Measurements from ENCODE around the gene CACNA2D3.
"Not testable (repeated sequence)": the region's sequence is repeated elsewhere in the genome, so short reads cannot be mapped to it uniquely, and the experiment has no call there.

Gene CACNA2D3

DNA sequence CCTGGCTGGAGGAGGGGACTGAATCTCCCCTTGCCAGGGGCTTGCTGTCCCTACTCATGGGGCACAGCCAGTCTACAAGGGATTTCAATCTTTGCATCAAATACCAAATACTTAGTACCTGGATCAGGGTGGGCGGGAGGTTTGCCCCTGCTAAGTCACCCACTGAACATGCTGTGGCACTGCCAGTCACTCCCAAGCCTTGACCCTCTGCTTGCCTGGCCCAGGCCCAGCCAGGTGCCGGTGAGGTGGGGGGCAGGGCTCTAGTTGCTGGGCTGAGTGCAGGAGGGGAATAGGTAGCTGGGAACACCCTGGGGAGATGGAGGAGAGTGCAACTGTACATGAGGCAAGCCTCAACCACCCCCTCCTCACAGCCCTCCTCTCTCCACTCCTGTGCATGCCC lies 941.8 kb downstream of the CACNA2D3 start:
- DNase-seq: no peak

DNA sequence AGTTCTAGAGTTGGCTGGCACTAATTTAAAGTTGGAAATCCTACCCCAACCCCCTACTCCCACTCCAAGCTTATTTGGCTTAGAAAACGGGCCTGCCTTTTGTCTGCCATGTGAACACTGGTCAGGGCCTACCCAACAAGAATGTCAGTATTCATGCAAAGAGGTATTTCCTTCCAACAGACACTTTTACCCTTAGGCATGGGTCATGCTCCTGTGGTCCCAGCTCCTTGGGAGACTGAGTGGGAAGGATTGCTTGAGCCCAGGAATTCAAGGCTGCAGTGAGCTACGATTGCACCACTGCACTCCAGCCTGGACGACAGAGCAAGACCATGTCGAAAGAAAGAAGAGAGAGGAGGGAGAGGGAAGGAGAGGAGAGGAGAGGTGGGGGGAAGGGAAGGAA lies 943.0 kb downstream of the CACNA2D3 start:
- no peak for DNase-seq

DNA sequence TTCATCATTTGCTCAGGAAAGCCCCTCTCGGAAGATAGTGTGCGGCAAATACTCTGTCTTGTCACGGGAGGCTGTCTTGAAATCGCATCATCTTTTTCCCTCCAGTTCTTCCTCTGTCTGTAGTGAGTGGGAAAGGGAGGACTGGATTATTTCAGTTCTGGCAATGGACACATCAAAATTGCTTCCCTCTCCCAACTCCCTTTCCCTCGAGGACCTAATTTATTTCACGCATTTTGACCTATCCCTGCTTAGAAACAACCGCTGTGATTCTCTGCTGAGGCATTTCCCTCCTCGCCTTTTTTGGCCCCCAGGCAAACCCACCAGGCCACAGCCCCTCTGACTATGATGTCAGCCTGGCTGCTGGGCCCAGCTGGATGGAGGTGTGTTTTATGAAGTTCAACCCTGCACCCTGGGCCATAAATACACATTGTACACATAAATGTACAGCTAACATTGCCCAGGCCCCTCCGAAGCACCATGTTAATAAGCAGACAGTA lies 944.2 kb downstream of the CACNA2D3 start:
- no peak for DNase-seq

DNA sequence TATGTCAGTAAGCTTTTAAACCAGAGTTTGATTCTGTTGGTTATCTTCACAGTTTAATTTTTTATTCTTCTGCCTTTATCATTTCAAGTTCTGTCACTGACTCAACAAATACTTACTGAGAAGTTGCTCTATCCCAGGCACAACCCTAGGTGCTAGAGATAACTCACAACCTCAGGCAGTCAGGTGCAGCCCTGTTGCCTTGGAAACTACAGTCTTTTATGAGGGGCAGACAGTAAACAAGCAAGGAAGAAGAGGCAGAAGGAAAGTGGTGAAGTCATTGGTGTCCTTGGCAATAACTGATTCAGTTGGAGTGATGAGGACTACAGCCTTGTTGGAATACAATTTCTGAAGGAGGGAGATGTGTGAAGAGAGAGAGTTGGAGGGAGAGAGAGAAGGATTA lies 947.6 kb downstream of the CACNA2D3 start:
- no peak for DNase-seq

DNA sequence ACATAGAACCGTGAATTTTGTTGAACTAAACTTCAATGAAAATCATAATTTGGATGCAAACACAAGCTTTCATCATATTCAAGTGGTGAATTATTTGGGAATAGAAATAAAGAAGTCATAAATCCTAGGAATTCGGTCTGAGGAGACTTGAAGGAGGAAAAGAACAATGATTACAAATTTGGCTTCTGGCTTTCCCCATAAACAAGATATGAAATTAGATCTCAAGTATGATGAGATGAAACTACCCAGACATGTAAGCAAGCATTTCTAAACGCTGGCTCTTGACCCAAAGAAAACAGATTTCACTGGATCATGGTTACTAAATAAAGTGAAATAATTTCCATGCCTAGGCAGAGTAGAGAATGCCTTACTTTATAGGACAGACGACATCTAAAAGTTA lies 952.4 kb downstream of the CACNA2D3 start:
- DNase-seq: no peak

DNA sequence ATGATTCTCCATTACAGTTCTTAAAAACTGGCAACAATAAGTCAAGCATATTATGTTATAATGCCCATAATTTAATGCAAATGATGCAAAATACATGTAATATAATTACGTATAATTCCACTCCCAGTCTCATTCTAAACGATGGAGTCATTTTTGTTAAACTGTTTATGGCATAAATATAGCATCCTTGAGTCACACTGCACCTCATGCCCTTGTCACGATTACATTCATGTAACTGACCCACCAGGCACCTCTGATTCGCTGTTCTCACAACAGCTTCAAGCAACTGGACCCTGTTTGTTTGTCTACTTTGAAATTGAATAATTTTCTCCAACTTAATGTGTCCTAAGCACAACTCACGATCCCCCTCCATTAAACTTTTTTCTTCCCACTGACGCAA lies 953.5 kb downstream of the CACNA2D3 start:
- no peak for DNase-seq

DNA sequence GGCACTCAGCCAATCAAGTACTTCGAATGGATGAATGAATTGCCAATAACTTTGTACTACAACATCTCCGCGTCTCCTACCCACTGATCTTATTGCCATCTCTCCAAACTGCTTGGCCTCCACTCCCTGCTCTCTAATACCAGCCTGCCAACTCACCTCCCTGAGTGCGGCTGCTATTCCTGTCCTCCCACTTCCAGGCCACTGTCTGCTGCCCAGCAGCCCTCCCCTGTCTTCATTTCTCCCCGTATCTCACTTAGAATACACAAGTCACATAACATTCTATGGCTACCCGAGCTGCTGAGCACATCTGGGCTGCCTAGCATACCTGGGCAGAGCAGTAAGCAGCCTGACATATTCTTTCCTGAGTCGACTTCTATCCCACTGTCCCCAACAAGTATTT lies 955.4 kb downstream of the CACNA2D3 start:
- no peak for DNase-seq

DNA sequence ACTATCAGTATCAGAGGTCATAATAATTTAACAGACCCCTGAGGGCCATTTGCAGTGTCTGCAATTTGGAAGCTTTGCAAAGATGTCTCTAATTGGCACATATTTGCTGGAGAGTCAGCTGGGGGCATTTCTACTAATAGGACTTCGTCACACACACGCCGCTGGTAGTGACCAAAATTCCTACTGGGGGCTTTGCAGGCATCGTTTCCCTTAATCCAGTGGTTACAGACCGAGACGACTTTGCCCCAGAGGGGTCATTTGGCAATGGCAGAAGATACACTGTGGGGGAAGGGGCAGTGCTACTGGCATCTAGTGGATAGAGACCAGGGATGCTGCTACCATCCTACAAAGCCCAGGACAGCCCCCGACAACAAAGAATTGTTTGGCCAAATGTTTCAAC lies 956.5 kb downstream of the CACNA2D3 start:
- no peak for DNase-seq

DNA sequence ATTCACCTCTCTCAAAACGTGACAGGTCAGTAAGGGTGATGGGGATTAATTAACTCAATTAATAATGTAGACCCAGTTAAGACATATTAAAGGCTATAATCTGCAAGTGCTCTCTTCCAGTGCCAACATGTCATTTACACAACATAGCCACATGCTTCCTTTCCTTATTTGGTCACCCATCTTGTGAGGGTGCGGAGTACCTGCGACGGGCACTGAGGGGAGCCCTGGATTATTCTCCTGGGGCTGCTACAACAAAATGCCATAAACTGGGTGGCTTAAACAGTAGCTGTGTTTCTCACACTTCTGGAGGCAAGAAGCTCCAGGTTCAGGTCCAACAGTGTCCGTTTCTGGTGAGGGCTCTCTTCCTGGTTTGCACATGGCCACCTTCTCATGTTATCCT lies 962.9 kb downstream of the CACNA2D3 start:
- no peak for DNase-seq

DNA sequence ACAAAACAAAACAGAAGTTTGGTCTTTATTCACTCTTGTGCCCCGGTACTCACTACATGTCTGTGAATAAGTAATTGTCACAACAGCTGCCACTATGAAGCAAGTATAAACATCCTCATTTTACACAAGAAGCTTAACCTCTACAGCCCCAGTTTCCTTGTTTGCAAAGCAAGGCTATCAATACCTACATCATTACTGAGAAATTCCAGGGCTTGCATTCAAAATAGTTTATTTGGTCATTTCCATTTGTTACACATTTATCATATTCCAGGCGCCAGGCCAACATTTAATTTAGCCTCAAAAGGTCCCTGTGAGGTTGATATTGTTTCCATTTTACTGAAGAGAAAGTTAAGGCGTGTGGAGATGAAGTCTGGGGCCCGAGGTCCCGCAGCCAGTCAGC lies 966.9 kb downstream of the CACNA2D3 start:
- no peak for DNase-seq

DNA sequence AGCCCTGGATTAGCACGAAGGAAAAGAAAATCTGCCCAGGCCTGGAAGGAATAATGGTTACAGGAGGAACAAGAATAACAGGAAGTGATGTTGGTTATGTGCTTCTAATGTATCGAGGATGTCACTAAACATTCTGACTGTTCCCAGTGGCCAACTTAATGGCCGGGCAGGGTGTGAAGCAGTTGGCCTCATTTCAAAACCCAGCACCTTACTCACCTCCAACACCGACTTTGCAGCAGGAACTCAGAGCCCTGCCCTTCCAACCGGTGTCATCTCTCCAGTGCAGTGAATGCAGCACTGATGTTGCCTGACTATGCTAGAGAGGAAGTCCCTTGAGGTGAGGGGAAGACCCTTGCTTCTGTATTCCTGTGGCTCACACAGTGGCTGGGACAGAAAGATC lies 967.9 kb downstream of the CACNA2D3 start:
- DNase-seq: no peak

DNA sequence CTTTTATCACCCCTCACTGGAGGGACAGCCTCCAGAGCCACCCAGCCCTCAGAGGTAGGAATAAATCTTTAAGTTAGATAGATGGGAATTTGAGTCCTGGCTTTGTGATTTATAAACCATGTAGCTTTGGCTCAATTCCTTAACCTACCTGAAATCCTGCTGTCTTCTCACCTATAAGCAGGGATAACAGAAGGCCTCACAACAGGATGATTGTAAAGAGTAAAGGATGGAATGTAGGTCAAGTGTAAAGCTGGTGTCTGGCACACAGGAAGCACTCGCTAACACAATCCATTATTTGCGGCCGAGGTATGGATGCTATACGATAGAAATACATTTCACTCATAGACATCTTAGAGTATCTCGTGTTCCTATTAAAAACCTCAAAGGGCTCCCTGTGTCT lies 968.4 kb downstream of the CACNA2D3 start:
- DNase-seq: no peak

DNA sequence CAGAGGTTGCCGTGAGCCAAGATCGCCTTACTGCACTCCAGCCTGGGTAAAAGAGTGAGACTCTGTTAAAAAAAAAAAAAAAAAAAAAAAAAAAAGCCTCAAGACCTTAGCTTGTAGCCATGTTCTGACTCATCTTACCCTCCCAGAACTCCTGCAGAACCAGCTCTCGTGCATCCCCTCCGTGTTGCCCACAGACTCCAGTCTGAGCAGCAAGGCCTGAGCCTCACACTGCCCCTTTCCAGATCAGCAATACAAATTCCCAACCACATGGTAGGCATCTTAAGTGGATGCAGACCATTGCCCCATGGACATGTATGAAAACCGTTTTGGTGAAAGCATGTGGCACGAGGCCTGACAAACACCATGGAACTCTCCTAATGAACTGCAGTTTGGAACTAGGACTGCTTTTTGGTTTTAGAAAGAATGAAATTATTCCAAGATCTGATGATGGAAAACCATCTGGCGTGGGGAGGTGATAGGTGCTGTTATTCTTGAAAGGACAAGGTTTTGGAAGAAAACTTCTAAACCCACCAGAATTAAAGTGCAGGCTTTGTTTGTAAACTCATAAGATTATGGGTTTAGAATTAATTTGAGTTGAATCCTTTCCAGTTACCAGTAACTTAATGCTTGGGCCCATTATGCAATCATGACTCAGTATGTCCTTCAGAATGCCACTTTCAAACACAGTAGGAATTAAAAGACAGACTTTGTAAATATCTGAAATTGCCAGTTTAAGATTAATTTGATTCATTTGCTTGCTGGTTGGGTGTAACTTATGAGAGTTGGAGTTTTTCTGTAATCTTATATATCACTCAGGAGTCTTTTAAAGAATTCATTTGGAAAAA lies 969.3 kb downstream of the CACNA2D3 start:
- DNase-seq: no peak

DNA sequence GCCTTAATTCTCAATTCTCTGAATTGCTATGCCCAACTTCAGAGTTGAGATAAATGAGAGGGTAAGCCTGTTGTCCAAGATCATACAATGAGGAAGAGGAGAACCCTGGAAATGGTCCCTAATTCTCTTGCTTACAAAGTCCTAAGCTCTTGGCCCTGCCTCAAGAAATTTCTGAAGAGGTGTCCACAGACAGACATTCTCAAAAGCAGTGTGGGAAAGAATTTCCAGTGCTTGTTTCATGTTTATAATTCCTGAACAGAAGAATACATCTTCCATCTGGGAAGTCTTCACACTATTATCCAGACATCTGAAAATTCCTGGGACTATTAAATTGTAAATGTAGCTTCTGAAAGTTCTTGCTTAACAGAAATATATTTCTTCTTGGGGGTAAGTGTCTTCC lies 972.3 kb downstream of the CACNA2D3 start:
- DNase-seq: no peak

DNA sequence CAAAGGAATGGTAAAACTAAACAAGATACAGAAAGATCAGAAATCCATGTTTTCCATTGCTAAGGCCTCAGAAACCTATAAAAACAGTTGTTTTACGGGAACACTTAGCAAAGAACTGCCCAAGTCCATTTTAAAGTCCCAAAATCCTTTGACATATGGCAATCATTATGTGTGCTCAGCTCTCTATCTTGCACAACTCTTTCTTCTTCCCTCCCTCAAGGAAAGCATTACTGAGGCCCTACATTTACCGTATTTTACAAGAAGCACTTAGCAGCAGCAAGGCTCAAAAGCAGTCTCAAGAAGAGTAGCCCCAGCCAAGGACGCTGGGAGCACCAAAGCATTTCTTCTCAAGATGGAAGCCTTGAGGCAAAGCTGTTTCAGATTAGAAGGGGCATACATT lies 975.1 kb downstream of the CACNA2D3 start:
- no peak for DNase-seq

DNA sequence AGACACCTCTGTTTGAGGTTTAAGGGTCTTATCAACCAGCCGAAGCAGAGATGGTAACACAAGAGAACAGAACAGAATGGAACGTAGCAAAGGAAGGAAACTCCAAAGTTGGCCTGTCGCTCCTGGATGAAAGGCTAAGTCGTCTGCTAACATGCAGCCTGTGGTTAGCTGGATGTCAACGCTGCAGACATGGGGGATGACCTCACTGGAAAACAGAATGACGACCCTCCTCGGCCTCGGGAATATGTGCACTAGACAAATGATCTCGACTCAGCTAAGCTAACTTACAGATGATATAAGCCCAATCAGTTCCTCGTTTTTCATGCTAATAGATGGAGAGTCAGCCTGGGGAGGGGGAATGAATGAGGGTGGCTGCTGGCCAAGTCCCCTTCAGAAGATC lies 983.3 kb downstream of the CACNA2D3 start:
- DNase-seq: no peak

DNA sequence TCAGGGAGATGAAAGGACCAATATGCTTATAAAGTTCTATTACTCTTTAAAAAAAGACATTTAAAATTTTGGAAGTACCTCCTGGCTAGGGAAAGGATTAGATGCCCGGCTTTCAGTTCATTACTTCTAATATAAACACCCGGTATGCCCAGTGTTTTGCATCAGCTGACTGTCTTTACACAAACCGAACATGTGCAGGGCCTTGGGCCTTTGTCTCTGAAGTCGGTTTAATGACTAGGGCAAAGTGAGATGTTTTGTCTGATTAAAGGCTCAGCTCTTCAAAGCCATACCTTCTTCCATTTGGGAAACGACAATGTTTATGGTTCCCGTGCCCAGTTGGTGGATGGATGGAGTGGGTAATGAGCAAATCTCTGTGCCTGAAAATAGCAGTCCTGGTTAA lies 984.8 kb downstream of the CACNA2D3 start:
- no peak for DNase-seq

DNA sequence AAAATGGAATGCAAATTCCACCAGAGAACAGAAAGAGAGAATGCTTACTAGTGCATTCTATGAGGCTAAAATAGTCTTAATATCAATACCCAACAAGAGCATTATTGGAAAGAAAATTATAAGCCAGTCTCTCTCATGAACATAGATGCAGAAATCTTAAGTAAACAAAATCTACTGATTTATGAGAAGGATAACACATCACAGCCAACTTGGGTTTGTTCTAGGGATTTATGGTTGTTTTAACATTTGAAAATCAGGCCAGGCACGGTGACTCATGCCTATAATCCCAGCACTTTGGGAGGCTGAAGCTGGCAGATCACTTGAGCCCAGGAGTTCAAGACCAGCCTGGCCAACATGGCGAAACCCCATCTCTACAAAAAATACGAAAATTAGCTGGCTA lies 989.6 kb downstream of the CACNA2D3 start:
- DNase-seq: not testable (repeated sequence)

DNA sequence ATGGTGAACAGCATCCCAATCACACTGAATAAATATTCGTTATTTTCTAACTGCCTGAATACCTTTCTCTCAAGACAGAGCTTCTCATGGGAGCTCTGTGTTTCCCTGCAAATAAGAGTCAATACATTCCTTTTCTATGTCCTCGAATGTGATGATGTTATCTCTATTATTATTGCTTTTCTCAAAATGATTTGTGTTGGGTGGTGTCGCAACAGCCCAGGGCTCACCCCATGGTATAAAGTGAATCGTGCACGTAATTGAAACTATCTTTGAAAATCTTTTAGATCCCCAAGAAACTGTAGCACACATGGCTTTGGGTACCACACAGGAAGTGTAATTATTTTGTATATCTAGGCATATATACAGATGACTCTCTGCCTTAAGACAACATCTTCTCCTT lies 996.1 kb downstream of the CACNA2D3 start:
- no peak for DNase-seq

DNA sequence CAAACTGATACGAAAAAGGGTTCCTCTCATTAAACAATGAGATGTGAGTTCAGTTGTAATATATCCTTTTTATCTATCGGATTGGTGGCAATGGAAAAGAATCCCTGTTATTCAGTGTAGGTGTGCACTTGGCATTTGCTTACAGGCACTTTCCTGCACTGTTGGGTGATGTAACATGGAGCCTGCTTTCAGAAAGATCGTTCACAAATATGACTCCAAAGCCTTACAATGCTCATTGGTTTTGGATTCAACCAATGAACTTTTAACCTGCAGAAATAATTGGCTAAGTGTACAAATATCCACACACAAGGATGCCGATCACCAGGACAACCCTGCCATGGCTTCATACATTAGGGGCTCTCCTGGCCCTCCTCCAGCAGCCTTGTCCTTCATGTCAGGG lies 996.9 kb downstream of the CACNA2D3 start:
- DNase-seq: no peak

DNA sequence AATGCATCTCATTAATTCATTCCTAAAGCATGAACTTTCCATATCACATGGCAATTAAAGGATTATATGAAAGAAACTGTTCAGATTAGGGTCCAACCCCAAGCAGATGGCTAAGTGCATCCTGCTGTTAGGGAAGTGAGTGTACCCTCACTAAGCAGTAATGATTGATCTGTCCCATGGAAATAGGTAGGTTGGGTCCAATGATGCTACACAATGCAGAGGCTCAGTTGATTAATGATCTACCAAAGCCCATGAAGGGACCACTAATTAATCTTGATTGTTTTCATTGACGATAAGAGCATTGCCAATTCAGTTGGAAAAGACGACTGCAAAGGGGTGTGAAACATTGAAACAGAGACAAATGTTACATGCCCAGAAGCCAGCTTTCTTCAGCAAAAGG lies 1000.0 kb downstream of the CACNA2D3 start:
- no peak for DNase-seq

Measured in activated CD4-positive, CD25-positive, alpha-beta regulatory T cell (primary cell).